ENCODE results near the gene MAGI2. TPM values are rescaled to one million over a fixed set of nuclear protein-coding genes. Genes with fewer than 3 reads are reported as not detected.
A peak's percentile ranks its signal among the peaks of the same experiment; 100 is the strongest.

The MAGI2 gene
- total and polyA plus RNA-seq, 2 of the 13 experiments (the other 11 are each of a cell fraction or from before 2014, with no cell fraction given) = 1.5 to 3.8 TPM

GRCh38 chr7:79352323-79352722, 101.1 kb downstream of the MAGI2 start (continued):
- no peak for TF ChIP-seq IRF9 (CRISPR knock-in tag; IDR thresholded peaks at IDR 0.05; ENCODE audit: borderline replicate concordance)
- peak; percentile 23; the same call in 1 of the 2 replicates for TF ChIP-seq ARID5B (CRISPR knock-in tag; IDR thresholded peaks at IDR 0.05)
- TF ChIP-seq ISL2 (CRISPR knock-in tag; IDR thresholded peaks at IDR 0.05) = no peak
- TF ChIP-seq ISX (CRISPR knock-in tag; conservative IDR thresholded peaks at IDR 0.05) = no peak
- TF ChIP-seq, protein P1, sequence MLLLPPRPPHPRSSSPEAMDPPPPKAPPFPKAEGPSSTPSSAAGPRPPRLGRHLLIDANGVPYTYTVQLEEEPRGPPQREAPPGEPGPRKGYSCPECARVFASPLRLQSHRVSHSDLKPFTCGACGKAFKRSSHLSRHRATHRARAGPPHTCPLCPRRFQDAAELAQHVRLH (CRISPR knock-in tag; IDR thresholded peaks at IDR 0.05; ENCODE audit: borderline replicate concordance, low read depth) = no peak
- TF ChIP-seq CERS6 (CRISPR knock-in tag; IDR thresholded peaks at IDR 0.05) = no peak
- TF ChIP-seq ZNF441 (CRISPR knock-in tag; IDR thresholded peaks at IDR 0.05; ENCODE audit: borderline replicate concordance) = no peak
- TF ChIP-seq BHLHE40 (IDR thresholded peaks at IDR 0.05; ENCODE audit: low read length) = no peak
- no peak for TF ChIP-seq SP4 (CRISPR knock-in tag; IDR thresholded peaks at IDR 0.05)
- no peak for TF ChIP-seq XRCC5 (optimal IDR thresholded peaks at IDR 0.05; ENCODE audit: low read length)
- 0 out of 2 replicates have a peak, but pooled peaks have one; percentile 21 for TF ChIP-seq RARA (CRISPR knock-in tag; IDR thresholded peaks at IDR 0.05)
- TF ChIP-seq IKZF5 (CRISPR knock-in tag; IDR thresholded peaks at IDR 0.05) = no peak
- TF ChIP-seq RFXAP (CRISPR knock-in tag; IDR thresholded peaks at IDR 0.05; ENCODE audit: borderline replicate concordance) = no peak
